ENCODE data around the gene UBE2E2.
A peak's percentile ranks its signal among the peaks of the same experiment; 100 is the strongest.

The UBE2E2 gene

GRCh38 chr3:23203708-23204330 is 692 bp downstream of the UBE2E2 start:
- no peaks in the 10 kb centered on the region for H3K9me3 Mint-ChIP-seq
- H3K27me3 Mint-ChIP-seq, result peaks cover 14% of the 10 kb centered on the region
- peak overlapping the region; percentile 93 for H3K27ac Mint-ChIP-seq
- H3K4me3 Mint-ChIP-seq, result peak overlapping the region; percentile 95
- peaks cover 33% of the 10 kb centered on the region for H3K4me1 Mint-ChIP-seq (ENCODE audit: low read depth)
- peaks cover 11% of the 10 kb centered on the region for H3K36me3 Mint-ChIP-seq (ENCODE audit: low read depth)
- intact Hi-C loops (cut with micrococcal nuclease), result loop anchor here (2.0 to 10.0 kb wide), 4 partner anchors 17 to 608 kb away; no protein-coding TSS in a partner anchor

GRCh38 chr3:23206366-23206765 is 3.2 kb downstream of the UBE2E2 start:
- peaks cover 21% of the 10 kb centered on the region for H3K36me3 Mint-ChIP-seq (ENCODE audit: low read depth)
- H3K4me3 Mint-ChIP-seq, result no peak overlapping the region
- H3K9me3 Mint-ChIP-seq, result no peaks in the 10 kb centered on the region
- intact Hi-C loops (cut with micrococcal nuclease), result loop anchor here (10.0 kb wide), 2 partner anchors 132 to 538 kb away; no protein-coding TSS in a partner anchor
- peaks cover 5% of the 10 kb centered on the region for H3K27me3 Mint-ChIP-seq
- H3K4me1 Mint-ChIP-seq (ENCODE audit: low read depth), result peaks cover 35% of the 10 kb centered on the region
- no peak overlapping the region for H3K27ac Mint-ChIP-seq

DNA sequence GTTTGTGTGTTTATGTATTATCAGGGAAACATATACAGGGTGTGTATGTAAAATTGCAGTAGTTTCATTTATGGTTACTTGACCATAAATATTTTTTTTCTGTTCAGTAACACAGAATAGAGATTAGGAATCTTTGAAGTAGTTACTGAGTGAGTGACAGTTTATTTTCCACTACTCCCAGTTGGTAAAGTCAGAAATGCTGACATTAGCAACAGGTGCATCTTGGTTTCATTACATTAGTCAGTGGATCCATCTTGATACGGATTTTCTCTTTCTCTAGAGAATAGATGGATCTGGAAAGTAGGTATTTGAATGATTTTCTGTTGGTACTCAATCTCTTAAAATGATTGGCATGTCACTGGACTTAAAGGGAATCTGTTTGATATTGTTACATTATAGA is 6.0 kb downstream of the UBE2E2 start:
- Mint-ChIP-seq H3K4me1 (ENCODE audit: low read depth) (peaks cover 17% of the 10 kb centered on the region), H3K27ac (no peak overlapping the region), H3K9me3 (no peaks in the 10 kb centered on the region), H3K4me3 (no peak overlapping the region), H3K36me3 (ENCODE audit: low read depth) (peaks cover 9% of the 10 kb centered on the region), H3K27me3 (no peaks in the 10 kb centered on the region)
- intact Hi-C loops (cut with micrococcal nuclease), result loop anchor here (10.0 kb wide), 2 partner anchors 134 to 536 kb away; no protein-coding TSS in a partner anchor

DNA sequence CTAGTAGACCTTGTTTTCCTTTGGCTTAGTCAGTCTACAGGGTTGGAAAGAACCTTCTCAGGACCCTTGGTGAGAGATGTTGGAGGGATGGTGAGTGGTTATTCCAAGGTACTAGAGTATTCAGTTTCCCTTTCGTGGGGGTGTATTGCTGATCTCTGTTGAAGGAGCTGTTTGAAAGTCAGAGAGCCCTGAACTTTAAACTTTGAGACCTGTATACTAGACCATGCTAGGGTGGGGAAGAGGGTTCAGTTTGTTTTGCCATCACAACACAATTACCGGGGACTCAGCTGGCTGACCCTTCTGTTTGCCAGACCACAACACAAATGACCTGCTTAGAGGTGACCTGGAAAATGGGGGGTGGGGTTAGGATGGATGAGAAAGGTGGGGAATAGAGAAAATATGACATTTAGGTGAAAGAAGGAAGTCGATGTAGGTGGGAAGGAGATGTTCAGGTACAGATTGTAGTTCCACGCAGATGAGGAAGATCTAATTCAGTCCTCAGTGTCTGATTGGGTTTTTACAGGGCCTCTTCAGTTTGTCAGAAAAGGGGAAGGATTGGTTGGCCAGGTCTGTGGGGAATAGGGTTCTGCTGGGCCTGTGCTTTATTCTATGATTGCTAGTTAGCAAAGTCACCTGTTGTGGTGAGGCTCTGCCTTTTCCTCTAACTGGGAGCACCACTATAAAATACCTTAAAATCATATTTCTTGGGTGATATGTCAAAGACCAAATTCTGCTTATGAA is 6.8 kb downstream of the UBE2E2 start:
- H3K36me3 Mint-ChIP-seq (ENCODE audit: low read depth), result peaks cover 9% of the 10 kb centered on the region
- H3K9me3 Mint-ChIP-seq, result no peaks in the 10 kb centered on the region
- H3K4me3 Mint-ChIP-seq, result no peak overlapping the region
- intact Hi-C loops (cut with micrococcal nuclease), result loop anchor here (10.0 kb wide), 2 partner anchors 135 to 535 kb away; no protein-coding TSS in a partner anchor
- H3K27ac Mint-ChIP-seq, result no peak overlapping the region
- no peaks in the 10 kb centered on the region for H3K27me3 Mint-ChIP-seq
- peaks cover 12% of the 10 kb centered on the region for H3K4me1 Mint-ChIP-seq (ENCODE audit: low read depth)

GRCh38 chr3:23213813-23214212 is 10.7 kb downstream of the UBE2E2 start:
- Mint-ChIP-seq H3K4me3 (no peak overlapping the region), H3K27ac (no peak overlapping the region), H3K27me3 (no peaks in the 10 kb centered on the region), H3K36me3 (ENCODE audit: low read depth) (peaks cover 9% of the 10 kb centered on the region), H3K4me1 (ENCODE audit: low read depth) (peaks cover 19% of the 10 kb centered on the region), H3K9me3 (no peaks in the 10 kb centered on the region)
- intact Hi-C loops (cut with micrococcal nuclease), result no loop called here

- H3K4me3 Mint-ChIP-seq, result no peak overlapping the region
- intact Hi-C loops (cut with micrococcal nuclease), result no loop called here
- peaks cover 11% of the 10 kb centered on the region for H3K9me3 Mint-ChIP-seq
- H3K27me3 Mint-ChIP-seq, result no peaks in the 10 kb centered on the region
- H3K4me1 Mint-ChIP-seq (ENCODE audit: low read depth), result peaks cover 34% of the 10 kb centered on the region
- no peak overlapping the region for H3K27ac Mint-ChIP-seq
- H3K36me3 Mint-ChIP-seq (ENCODE audit: low read depth), result peaks cover 12% of the 10 kb centered on the region
These were observed 14.9 kb downstream of the UBE2E2 start for GRCh38 chr3:23217872-23218554.

GRCh38 chr3:23219117-23219516 is 16.0 kb downstream of the UBE2E2 start:
- Mint-ChIP-seq H3K27me3 (no peaks in the 10 kb centered on the region), H3K9me3 (peaks cover 13% of the 10 kb centered on the region), H3K4me1 (ENCODE audit: low read depth) (peaks cover 34% of the 10 kb centered on the region), H3K27ac (no peak overlapping the region), H3K4me3 (no peak overlapping the region), H3K36me3 (ENCODE audit: low read depth) (peaks cover 16% of the 10 kb centered on the region)
- intact Hi-C loops (cut with micrococcal nuclease), result no loop called here

DNA sequence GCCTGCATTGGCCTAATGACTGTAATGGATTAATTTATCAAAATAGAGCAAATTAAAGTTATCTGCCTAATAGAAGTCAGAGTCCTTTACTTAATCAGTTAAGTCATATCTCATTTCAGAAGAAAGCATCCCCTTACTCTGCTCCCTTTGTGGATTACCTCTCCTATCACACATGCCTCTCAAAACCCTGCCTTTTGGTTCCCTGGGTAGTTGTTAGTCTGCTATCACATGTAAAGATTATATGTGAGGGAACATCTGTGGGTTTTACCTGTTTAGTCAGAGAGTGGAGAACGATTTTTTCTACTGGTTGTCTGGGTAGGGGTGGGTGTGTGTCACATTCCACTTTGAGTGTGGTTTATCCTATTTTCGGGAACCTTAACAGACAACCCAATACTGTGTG is 16.4 kb downstream of the UBE2E2 start:
- intact Hi-C loops (cut with micrococcal nuclease), result no loop called here
- Mint-ChIP-seq H3K4me3 (no peak overlapping the region), H3K36me3 (ENCODE audit: low read depth) (peaks cover 20% of the 10 kb centered on the region), H3K4me1 (ENCODE audit: low read depth) (peaks cover 37% of the 10 kb centered on the region), H3K27me3 (no peaks in the 10 kb centered on the region), H3K9me3 (peaks cover 18% of the 10 kb centered on the region), H3K27ac (no peak overlapping the region)

- Mint-ChIP-seq H3K27me3 (no peaks in the 10 kb centered on the region), H3K36me3 (ENCODE audit: low read depth) (peaks cover 21% of the 10 kb centered on the region), H3K27ac (peak overlapping the region; percentile 93), H3K4me3 (peak overlapping the region; percentile 76), H3K9me3 (peaks cover 21% of the 10 kb centered on the region), H3K4me1 (ENCODE audit: low read depth) (peaks cover 38% of the 10 kb centered on the region)
- intact Hi-C loops (cut with micrococcal nuclease), result loop anchor here (2.0 kb wide), 1 partner anchor 18 kb away; the partner anchor contains the start of gene UBE2E2
These were observed 18.0 kb downstream of the UBE2E2 start for GRCh38 chr3:23221136-23221535.

DNA sequence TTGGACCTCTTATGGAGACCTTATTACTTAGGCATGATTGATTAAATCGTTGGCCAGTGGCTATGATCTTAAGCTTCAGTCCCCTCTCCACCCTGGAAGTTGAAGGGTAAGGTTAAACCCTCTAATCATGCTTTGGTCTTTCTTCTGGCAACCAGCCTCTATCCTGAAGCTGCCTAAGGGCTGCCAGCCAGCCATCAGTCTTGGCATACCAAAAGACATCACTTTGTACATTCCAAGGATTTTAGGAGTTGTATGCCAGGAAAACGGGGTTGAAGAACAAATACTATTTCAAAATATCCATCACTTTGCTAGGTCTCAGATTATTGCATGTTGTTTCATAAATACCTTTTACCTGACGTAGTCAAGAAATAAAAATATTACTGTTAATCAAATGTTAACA is 28.9 kb downstream of the UBE2E2 start:
- no peak overlapping the region for H3K4me3 Mint-ChIP-seq
- H3K36me3 Mint-ChIP-seq (ENCODE audit: low read depth), result no peaks in the 10 kb centered on the region
- H3K9me3 Mint-ChIP-seq, result no peaks in the 10 kb centered on the region
- intact Hi-C loops (cut with micrococcal nuclease), result no loop called here
- no peak overlapping the region for H3K27ac Mint-ChIP-seq
- no peaks in the 10 kb centered on the region for H3K27me3 Mint-ChIP-seq
- H3K4me1 Mint-ChIP-seq (ENCODE audit: low read depth), result peaks cover 19% of the 10 kb centered on the region

DNA sequence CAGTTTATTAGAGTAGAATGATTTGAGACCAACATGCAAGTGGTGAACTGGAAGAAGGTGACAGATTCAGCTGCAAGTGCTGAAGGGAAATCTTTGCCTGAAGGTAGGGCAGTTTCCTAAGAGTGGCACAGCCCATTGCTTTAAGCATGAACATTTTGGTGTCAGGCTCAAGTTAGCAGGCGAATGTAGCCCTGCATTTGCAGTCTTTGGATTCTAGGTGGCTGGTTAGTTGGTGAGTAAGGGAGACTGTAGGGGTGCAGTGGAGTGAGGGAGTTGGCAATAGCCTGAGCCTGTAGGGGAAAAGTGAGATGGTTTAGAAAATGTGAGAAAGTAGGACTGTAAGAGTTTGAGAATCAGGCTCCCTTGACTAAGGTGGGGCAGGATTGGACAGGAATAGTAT is 29.7 kb downstream of the UBE2E2 start:
- intact Hi-C loops (cut with micrococcal nuclease), result no loop called here
- no peak overlapping the region for H3K27ac Mint-ChIP-seq

GRCh38 chr3:23235264-23235663 is 32.1 kb downstream of the UBE2E2 start:
- intact Hi-C loops (cut with micrococcal nuclease), result no loop called here
- no peaks in the 10 kb centered on the region for H3K9me3 Mint-ChIP-seq
- no peak overlapping the region for H3K4me3 Mint-ChIP-seq
- H3K27me3 Mint-ChIP-seq, result no peaks in the 10 kb centered on the region
- H3K36me3 Mint-ChIP-seq (ENCODE audit: low read depth), result no peaks in the 10 kb centered on the region
- no peak overlapping the region for H3K27ac Mint-ChIP-seq
- H3K4me1 Mint-ChIP-seq (ENCODE audit: low read depth), result peaks cover 24% of the 10 kb centered on the region

More for the DNA sequence above, 29.7 kb downstream of the UBE2E2 start:
- H3K4me3 Mint-ChIP-seq, result no peak overlapping the region
- H3K36me3 Mint-ChIP-seq (ENCODE audit: low read depth), result no peaks in the 10 kb centered on the region
- H3K27me3 Mint-ChIP-seq, result no peaks in the 10 kb centered on the region
- peaks cover 14% of the 10 kb centered on the region for H3K4me1 Mint-ChIP-seq (ENCODE audit: low read depth)
- H3K9me3 Mint-ChIP-seq, result no peaks in the 10 kb centered on the region

GRCh38 chr3:23236890-23237289 is 33.8 kb downstream of the UBE2E2 start:
- H3K9me3 Mint-ChIP-seq, result no peaks in the 10 kb centered on the region
- H3K4me3 Mint-ChIP-seq, result no peak overlapping the region
- no peak overlapping the region for H3K27ac Mint-ChIP-seq
- H3K27me3 Mint-ChIP-seq, result no peaks in the 10 kb centered on the region
- H3K4me1 Mint-ChIP-seq (ENCODE audit: low read depth), result peaks cover 34% of the 10 kb centered on the region
- H3K36me3 Mint-ChIP-seq (ENCODE audit: low read depth), result no peaks in the 10 kb centered on the region
- intact Hi-C loops (cut with micrococcal nuclease), result no loop called here

GRCh38 chr3:23238156-23238555 is 35.0 kb downstream of the UBE2E2 start:
- Mint-ChIP-seq H3K9me3 (no peaks in the 10 kb centered on the region), H3K4me1 (ENCODE audit: low read depth) (peaks cover 29% of the 10 kb centered on the region), H3K27me3 (no peaks in the 10 kb centered on the region), H3K27ac (no peak overlapping the region), H3K4me3 (no peak overlapping the region), H3K36me3 (ENCODE audit: low read depth) (no peaks in the 10 kb centered on the region)
- intact Hi-C loops (cut with micrococcal nuclease), result no loop called here
